ENCODE measurements around the gene ANKS1A. TPM values are rescaled to one million over a fixed set of nuclear protein-coding genes. Genes with fewer than 3 reads are reported as not detected.

ANKS1A gene
- polyA plus RNA-seq, 1 of the 3 experiments (the other 2 are of a cell fraction): 7.6 TPM

GRCh38 chr6:34955442-34955841 lies 66.4 kb downstream of the ANKS1A start:
- H3K9me3 ChIP-seq: no peaks in the 10 kb centered on the region

More at GRCh38 chr6:34955442-34955841, 66.4 kb downstream of the ANKS1A start:
- H3K4me1 ChIP-seq (ENCODE audit: control insufficient read depth in 1 of 2, insufficient read depth in 2 of 2, low read depth in 1 of 2, low read length in 1 of 2): peaks cover 15 to 16% of the 10 kb centered on the region in 2 experiments; a peak in 3 of 4 replicates
- POLR2A ChIA-PET: interaction anchor here (0.6 kb wide), 1 partner anchor 22 kb away, joined by 3 read pairs; no protein-coding TSS in a partner anchor
- no peaks in the 10 kb centered on the region for H3K9me2 ChIP-seq
- H3K9ac ChIP-seq: no peak overlapping the region
- no peak for TF ChIP-seq PBX3 (IDR thresholded peaks at IDR 0.05)
- TF ChIP-seq RCOR1 (IDR thresholded peaks at IDR 0.05; ENCODE audit: low read length): no peak
- no peak for TF ChIP-seq REST (IDR thresholded peaks at IDR 0.05; ENCODE audit: low read depth, low read length)
- no peak for TF ChIP-seq GABPA (IDR thresholded peaks at IDR 0.05; ENCODE audit: low read depth)
- no peak for TF ChIP-seq FOXM1 (IDR thresholded peaks at IDR 0.05; ENCODE audit: low read depth)
- no peak for TF ChIP-seq NRF1 (IDR thresholded peaks at IDR 0.05; ENCODE audit: low read depth, low read length)
- TF ChIP-seq CHD2 (IDR thresholded peaks at IDR 0.05; ENCODE audit: low read length, partially characterized antibody): no peak
- no peak for TF ChIP-seq TEAD4 (IDR thresholded peaks at IDR 0.05; ENCODE audit: borderline replicate concordance, insufficient read depth)
- no peak for TF ChIP-seq RFX5 (IDR thresholded peaks at IDR 0.05; ENCODE audit: low read length)
- TF ChIP-seq GATA2 (CRISPR knock-in tag; IDR thresholded peaks at IDR 0.05): no peak
- no peak for TF ChIP-seq TCF12 (IDR thresholded peaks at IDR 0.05)
- no peak for TF ChIP-seq MAX (IDR thresholded peaks at IDR 0.05; ENCODE audit: low read depth)
- no peak for TF ChIP-seq FOSL2 (IDR thresholded peaks at IDR 0.05; ENCODE audit: borderline replicate concordance, low read depth)
- no peak for TF ChIP-seq JUND (IDR thresholded peaks at IDR 0.05)
- TF ChIP-seq FOXJ3 (CRISPR knock-in tag; IDR thresholded peaks at IDR 0.05): no peak
- no peak for TF ChIP-seq MEF2A (IDR thresholded peaks at IDR 0.05; ENCODE audit: borderline replicate concordance, low read depth)
- no peak for TF ChIP-seq SMC3 (IDR thresholded peaks at IDR 0.05; ENCODE audit: low read depth, low read length)
- H3K4me2 ChIP-seq: no peak overlapping the region
- 95% methylated on average over 3 of the region's 3 CpGs for whole genome bisulfite sequencing (ENCODE audit: low lambda C conversion rate)
- DNase-seq: no peak
- no peaks in the 10 kb centered on the region for H3K27me3 ChIP-seq (ENCODE audit: insufficient read depth)
- H4K20me1 ChIP-seq (ENCODE audit: insufficient read depth): 0 out of 2 replicates have a peak, but pooled peaks cover 2% of the 10 kb centered on the region
- no peak overlapping the region for H2AFZ ChIP-seq (ENCODE audit: low read depth)
- H3K27ac ChIP-seq (ENCODE audit: low read depth in 2 of 2, low read length in 1 of 2): no peak overlapping the region
- H3K79me2 ChIP-seq (ENCODE audit: insufficient read depth): 0 out of 2 replicates have a peak, but pooled peaks cover 2% of the 10 kb centered on the region
- CTCF ChIA-PET: no interaction called here
- no peaks in the 10 kb centered on the region for H3F3A ChIP-seq (replicated peaks; ENCODE audit: insufficient read depth)
- H3K36me3 ChIP-seq (replicated peaks in 1 of 2; ENCODE audit: control insufficient read depth in 1 of 2, insufficient read depth in 2 of 2, low read length in 1 of 2): no peaks in the 10 kb centered on the region
- no peak overlapping the region for H3K4me3 ChIP-seq (ENCODE audit: low read depth in 2 of 2, low read length in 1 of 2)
